ENCODE measurements around the gene ARHGEF7.
A peak's percentile ranks its signal among the peaks of the same experiment; 100 is the strongest.

ARHGEF7 gene

GRCh38 chr13:111217641-111218040 lies 102.5 kb downstream of the ARHGEF7 start:
- H3K9ac ChIP-seq (ENCODE audit: low read length), result no peak overlapping the region

GRCh38 chr13:111219280-111219679 lies 104.2 kb downstream of the ARHGEF7 start:
- Histone ChIP-seq H3K4me3 (ENCODE audit: low read depth in 1 of 2, low read length in 2 of 2) (no peak overlapping the region), H3K36me3 (ENCODE audit: insufficient read depth, low read length) (no peaks in the 10 kb centered on the region), H3K9me3 (ENCODE audit: low read length) (no peaks in the 10 kb centered on the region), H3K27me3 (ENCODE audit: control insufficient read depth in 1 of 2, insufficient read depth in 2 of 2, low read length in 2 of 2) (no peaks in the 10 kb centered on the region), H3K4me1 (ENCODE audit: insufficient read depth, low read length) (peaks cover 29% of the 10 kb centered on the region), H3K9ac (ENCODE audit: low read length) (no peak overlapping the region), H3K27ac (ENCODE audit: low read depth, low read length) (peak overlapping the region; percentile 51)

More at GRCh38 chr13:111217641-111218040, 102.5 kb downstream of the ARHGEF7 start:
- H3K4me3 ChIP-seq (ENCODE audit: low read depth in 1 of 2, low read length in 2 of 2), result no peak overlapping the region
- H3K36me3 ChIP-seq (ENCODE audit: insufficient read depth, low read length), result no peaks in the 10 kb centered on the region
- peaks cover 30% of the 10 kb centered on the region for H3K4me1 ChIP-seq (ENCODE audit: insufficient read depth, low read length)
- no peak overlapping the region for H3K27ac ChIP-seq (ENCODE audit: low read depth, low read length)
- H3K27me3 ChIP-seq (ENCODE audit: control insufficient read depth in 1 of 2, insufficient read depth in 2 of 2, low read length in 2 of 2), result no peaks in the 10 kb centered on the region
- no peaks in the 10 kb centered on the region for H3K9me3 ChIP-seq (ENCODE audit: low read length)

DNA sequence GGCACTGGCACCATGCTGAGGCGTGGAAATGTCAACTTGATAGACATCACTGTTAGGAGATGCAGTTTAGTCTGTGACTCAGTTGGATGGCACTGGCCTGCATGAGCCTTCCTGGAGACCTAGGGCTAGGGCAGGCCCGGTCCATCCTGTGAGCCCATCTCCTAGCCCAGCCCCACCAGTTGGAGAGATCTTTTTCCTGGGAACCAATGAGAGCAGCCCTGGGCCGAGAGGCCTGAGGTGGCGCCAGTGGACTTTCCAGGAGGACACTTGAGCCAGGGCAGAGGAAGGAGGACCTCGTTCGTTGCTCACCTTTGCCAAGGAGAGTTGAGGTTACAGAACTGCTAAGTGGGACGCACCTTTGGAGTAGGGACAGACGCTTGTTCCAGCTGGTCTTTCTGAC lies 104.8 kb downstream of the ARHGEF7 start:
- no peaks in the 10 kb centered on the region for H3K27me3 ChIP-seq (ENCODE audit: control insufficient read depth in 1 of 2, insufficient read depth in 2 of 2, low read length in 2 of 2)
- H3K4me1 ChIP-seq (ENCODE audit: insufficient read depth, low read length), result peaks cover 29% of the 10 kb centered on the region
- peak overlapping the region; percentile 51 for H3K27ac ChIP-seq (ENCODE audit: low read depth, low read length)
- no peak overlapping the region for H3K9ac ChIP-seq (ENCODE audit: low read length)
- H3K4me3 ChIP-seq (ENCODE audit: low read depth in 1 of 2, low read length in 2 of 2), result no peak overlapping the region
- H3K9me3 ChIP-seq (ENCODE audit: low read length), result no peaks in the 10 kb centered on the region
- H3K36me3 ChIP-seq (ENCODE audit: insufficient read depth, low read length), result no peaks in the 10 kb centered on the region

GRCh38 chr13:111225166-111225565 lies 110.1 kb downstream of the ARHGEF7 start:
- H3K27ac ChIP-seq (ENCODE audit: low read depth, low read length), result no peak overlapping the region

GRCh38 chr13:111225810-111226546 lies 110.9 kb downstream of the ARHGEF7 start:
- Histone ChIP-seq H3K4me1 (ENCODE audit: insufficient read depth, low read length) (no peaks in the 10 kb centered on the region), H3K27ac (ENCODE audit: low read depth, low read length) (no peak overlapping the region), H3K4me3 (ENCODE audit: low read depth in 1 of 2, low read length in 2 of 2) (no peak overlapping the region), H3K9ac (ENCODE audit: low read length) (no peak overlapping the region), H3K27me3 (ENCODE audit: control insufficient read depth in 1 of 2, insufficient read depth in 2 of 2, low read length in 2 of 2) (no peaks in the 10 kb centered on the region), H3K36me3 (ENCODE audit: insufficient read depth, low read length) (peaks cover 9% of the 10 kb centered on the region), H3K9me3 (ENCODE audit: low read length) (no peaks in the 10 kb centered on the region)

More at GRCh38 chr13:111225166-111225565, 110.1 kb downstream of the ARHGEF7 start:
- peaks cover 9% of the 10 kb centered on the region for H3K36me3 ChIP-seq (ENCODE audit: insufficient read depth, low read length)
- no peak overlapping the region for H3K4me3 ChIP-seq (ENCODE audit: low read depth in 1 of 2, low read length in 2 of 2)
- H3K9ac ChIP-seq (ENCODE audit: low read length), result no peak overlapping the region
- H3K27me3 ChIP-seq (ENCODE audit: control insufficient read depth in 1 of 2, insufficient read depth in 2 of 2, low read length in 2 of 2), result no peaks in the 10 kb centered on the region
- peaks cover 3% of the 10 kb centered on the region for H3K4me1 ChIP-seq (ENCODE audit: insufficient read depth, low read length)
- H3K9me3 ChIP-seq (ENCODE audit: low read length), result no peaks in the 10 kb centered on the region

DNA sequence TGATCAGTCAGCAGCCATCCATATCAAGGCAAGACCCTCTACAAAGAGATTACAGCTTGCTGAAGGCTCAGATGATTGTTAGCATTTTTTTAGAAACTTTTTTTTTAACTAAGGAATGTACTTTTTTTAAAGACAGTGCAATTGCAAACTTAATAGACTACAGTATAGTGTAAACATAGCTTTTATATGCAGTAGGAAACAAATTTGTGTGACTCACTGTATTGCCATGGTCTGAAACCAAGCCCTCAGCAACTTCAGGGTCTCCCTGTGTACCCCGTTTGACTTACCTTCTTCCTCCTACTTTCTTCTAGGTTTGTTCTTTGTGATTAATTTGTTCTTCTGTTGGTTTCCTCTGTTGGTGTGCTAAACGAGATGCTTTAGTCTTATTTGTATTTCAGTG lies 112.3 kb downstream of the ARHGEF7 start:
- H3K4me3 ChIP-seq (ENCODE audit: low read depth in 1 of 2, low read length in 2 of 2), result no peak overlapping the region
- H3K4me1 ChIP-seq (ENCODE audit: insufficient read depth, low read length), result no peaks in the 10 kb centered on the region
- H3K27me3 ChIP-seq (ENCODE audit: control insufficient read depth in 1 of 2, insufficient read depth in 2 of 2, low read length in 2 of 2), result no peaks in the 10 kb centered on the region
- H3K27ac ChIP-seq (ENCODE audit: low read depth, low read length), result no peak overlapping the region
- H3K9ac ChIP-seq (ENCODE audit: low read length), result no peak overlapping the region
- H3K36me3 ChIP-seq (ENCODE audit: insufficient read depth, low read length), result peaks cover 9% of the 10 kb centered on the region
- no peaks in the 10 kb centered on the region for H3K9me3 ChIP-seq (ENCODE audit: low read length)

DNA sequence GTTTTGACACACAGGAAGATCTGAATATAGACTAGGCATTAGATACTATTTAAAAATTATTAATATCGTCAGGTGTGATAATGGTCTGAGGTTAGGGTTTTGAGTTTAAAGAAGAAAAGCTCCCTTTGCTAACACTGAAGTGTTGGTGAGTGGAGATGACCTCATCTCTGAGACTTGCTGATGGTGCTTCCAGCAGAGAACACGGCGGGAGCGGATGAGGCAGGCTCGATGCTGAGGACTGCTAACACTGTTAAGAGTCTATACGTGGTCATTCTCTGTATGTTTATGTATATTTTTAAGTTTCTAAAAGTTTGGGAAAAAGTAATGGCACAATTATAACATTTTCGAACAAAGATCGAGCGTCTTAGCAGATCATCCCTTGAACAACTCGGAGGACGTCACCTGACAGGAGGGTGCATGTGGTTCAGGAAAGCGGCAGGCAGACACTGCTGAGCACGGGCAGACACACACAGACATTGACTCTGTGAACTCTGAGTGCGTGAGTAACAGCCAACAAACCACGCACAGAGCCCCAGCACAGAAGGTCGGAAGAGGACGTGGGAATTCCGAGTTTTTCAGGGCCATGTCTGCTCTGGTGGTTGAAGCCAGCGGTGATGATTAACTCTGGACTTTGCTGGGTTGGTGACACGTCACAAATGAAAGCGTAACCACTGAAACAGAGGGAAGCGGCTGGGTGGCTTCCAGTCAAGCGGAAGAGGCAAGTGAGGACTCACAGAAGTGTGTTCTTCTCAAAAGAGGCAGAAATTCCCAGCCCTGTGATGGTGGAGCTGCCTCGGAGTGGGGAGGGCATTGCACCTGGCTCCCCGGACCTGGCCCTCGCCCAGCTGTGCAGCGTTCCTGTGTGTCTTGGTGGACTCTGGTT lies 113.4 kb downstream of the ARHGEF7 start:
- H3K27me3 ChIP-seq (ENCODE audit: control insufficient read depth in 1 of 2, insufficient read depth in 2 of 2, low read length in 2 of 2), result no peaks in the 10 kb centered on the region
- peaks cover 9% of the 10 kb centered on the region for H3K36me3 ChIP-seq (ENCODE audit: insufficient read depth, low read length)
- H3K9me3 ChIP-seq (ENCODE audit: low read length), result no peaks in the 10 kb centered on the region
- no peaks in the 10 kb centered on the region for H3K4me1 ChIP-seq (ENCODE audit: insufficient read depth, low read length)
- H3K27ac ChIP-seq (ENCODE audit: low read depth, low read length), result no peak overlapping the region
- H3K9ac ChIP-seq (ENCODE audit: low read length), result no peak overlapping the region
- no peak overlapping the region for H3K4me3 ChIP-seq (ENCODE audit: low read depth in 1 of 2, low read length in 2 of 2)

GRCh38 chr13:111230385-111230930 lies 115.3 kb downstream of the ARHGEF7 start:
- Histone ChIP-seq H3K27ac (ENCODE audit: low read depth, low read length) (no peak overlapping the region), H3K36me3 (ENCODE audit: insufficient read depth, low read length) (peaks cover 13% of the 10 kb centered on the region), H3K4me1 (ENCODE audit: insufficient read depth, low read length) (no peaks in the 10 kb centered on the region), H3K9me3 (ENCODE audit: low read length) (no peaks in the 10 kb centered on the region), H3K9ac (ENCODE audit: low read length) (no peak overlapping the region), H3K27me3 (ENCODE audit: control insufficient read depth in 1 of 2, insufficient read depth in 2 of 2, low read length in 2 of 2) (no peaks in the 10 kb centered on the region), H3K4me3 (ENCODE audit: low read depth in 1 of 2, low read length in 2 of 2) (no peak overlapping the region)

- H3K36me3 ChIP-seq (ENCODE audit: insufficient read depth, low read length), result peaks cover 13% of the 10 kb centered on the region
- no peaks in the 10 kb centered on the region for H3K27me3 ChIP-seq (ENCODE audit: control insufficient read depth in 1 of 2, insufficient read depth in 2 of 2, low read length in 2 of 2)
- H3K27ac ChIP-seq (ENCODE audit: low read depth, low read length), result no peak overlapping the region
These were observed 117.1 kb downstream of the ARHGEF7 start for GRCh38 chr13:111232191-111232590.

GRCh38 chr13:111233080-111233479 lies 118.0 kb downstream of the ARHGEF7 start:
- no peaks in the 10 kb centered on the region for H3K27me3 ChIP-seq (ENCODE audit: control insufficient read depth in 1 of 2, insufficient read depth in 2 of 2, low read length in 2 of 2)
- H3K27ac ChIP-seq (ENCODE audit: low read depth, low read length), result no peak overlapping the region
- no peaks in the 10 kb centered on the region for H3K9me3 ChIP-seq (ENCODE audit: low read length)
- peaks cover 13% of the 10 kb centered on the region for H3K36me3 ChIP-seq (ENCODE audit: insufficient read depth, low read length)
- no peaks in the 10 kb centered on the region for H3K4me1 ChIP-seq (ENCODE audit: insufficient read depth, low read length)
- no peak overlapping the region for H3K4me3 ChIP-seq (ENCODE audit: low read depth in 1 of 2, low read length in 2 of 2)
- no peak overlapping the region for H3K9ac ChIP-seq (ENCODE audit: low read length)

More at GRCh38 chr13:111232191-111232590, 117.1 kb downstream of the ARHGEF7 start:
- no peak overlapping the region for H3K9ac ChIP-seq (ENCODE audit: low read length)
- H3K4me3 ChIP-seq (ENCODE audit: low read depth in 1 of 2, low read length in 2 of 2), result no peak overlapping the region
- no peaks in the 10 kb centered on the region for H3K4me1 ChIP-seq (ENCODE audit: insufficient read depth, low read length)
- no peaks in the 10 kb centered on the region for H3K9me3 ChIP-seq (ENCODE audit: low read length)

Data from muscle layer of colon (tissue), 2 donors.